Thyroid gland (tissue), 4 donors: ENCODE data around the gene TSPAN33. TPM values are rescaled to one million over a fixed set of nuclear protein-coding genes. Genes with fewer than 3 reads are reported as not detected.

Source experiments
- DNase-seq, 2 donors: peaks; one replicate each; pipeline ENCODE4 v3.0.0-alpha.2; 2019
- H3K27ac ChIP-seq, 3 donors: fragments of 200-600 bp; sonication (generic); 1 replicate in 2 of 3; 2 replicates in 1 of 3; pipeline ENCODE4 v1.5.1; 2016 to 2019; ENCODE audit warnings: mild to moderate bottlenecking in 1 of 3, moderate library complexity in 1 of 3
- H3K27me3 ChIP-seq: fragments of 200-600 bp; sonication (generic); one replicate; pipeline ENCODE4 v1.5.1; 2019
- H3K36me3 ChIP-seq, 2 donors: fragments of 200-600 bp; sonication (generic); one replicate each; pipeline ENCODE4 v1.5.1; 2016 to 2019
- H3K4me1 ChIP-seq, 2 donors: fragments of 200-600 bp; sonication (generic); one replicate each; pipeline ENCODE4 v1.5.1; 2017 to 2019
- H3K4me3 ChIP-seq, 3 donors: fragments of 200-600 bp; sonication (generic); replicated peaks in 1 of 3; 1 replicate in 2 of 3; 2 replicates in 1 of 3; pipeline ENCODE4 v1.5.1; 2016; ENCODE audit warnings: mild to moderate bottlenecking in 1 of 3
- H3K9me3 ChIP-seq: fragments of 200-600 bp; sonication (generic); one replicate; pipeline ENCODE4 v1.5.1; 2017
- POLR2A ChIP-seq, 2 donors: fragments of 450-650 bp; IDR thresholded peaks; one replicate each; pipeline ENCODE4 v1.6.1; 2017; ENCODE audit warnings: antibody characterized with exemption in 2 of 2, mild to moderate bottlenecking in 2 of 2, moderate library complexity in 1 of 2
- WGBS, 2 donors: methylation state at CpG; one replicate each; pipeline ENCODE4 v1.1.5; 2017; 5-methylcytosine and 5-hydroxymethylcytosine counted together
- intact Hi-C: fragments of 100-400 bp; cut with DNase I; formaldehyde crosslinking; loops from one replicate; pipeline ENCODE4 v1.15.1; 2023
- total RNA-seq, 4 donors: library from RNA; depleted of rRNA; stranded (reverse); fragments of >200 nt; gene quantifications; one replicate each; pipeline ENCODE4 v1.2.3, GENCODE V29; 2016
- TF ChIP-seq, protein P1 (sequence below), 6 experiments: fragments of 200-600 bp in 3 of 6; fragments of 450-650 bp in 3 of 6; sonication (generic) in 3 of 6; IDR thresholded peaks; one replicate each; pipeline ENCODE4 v1.5.1; 2016 to 2019; ENCODE audit warnings: antibody characterized with exemption in 6 of 6, mild to moderate bottlenecking in 2 of 6, inconsistent platforms in 1 of 6, moderate library complexity in 1 of 6

The TSPAN33 gene
- total RNA-seq, 4 donors from 2014 or later = 5.0 to 20.4 (median 10.4) TPM

DNA sequence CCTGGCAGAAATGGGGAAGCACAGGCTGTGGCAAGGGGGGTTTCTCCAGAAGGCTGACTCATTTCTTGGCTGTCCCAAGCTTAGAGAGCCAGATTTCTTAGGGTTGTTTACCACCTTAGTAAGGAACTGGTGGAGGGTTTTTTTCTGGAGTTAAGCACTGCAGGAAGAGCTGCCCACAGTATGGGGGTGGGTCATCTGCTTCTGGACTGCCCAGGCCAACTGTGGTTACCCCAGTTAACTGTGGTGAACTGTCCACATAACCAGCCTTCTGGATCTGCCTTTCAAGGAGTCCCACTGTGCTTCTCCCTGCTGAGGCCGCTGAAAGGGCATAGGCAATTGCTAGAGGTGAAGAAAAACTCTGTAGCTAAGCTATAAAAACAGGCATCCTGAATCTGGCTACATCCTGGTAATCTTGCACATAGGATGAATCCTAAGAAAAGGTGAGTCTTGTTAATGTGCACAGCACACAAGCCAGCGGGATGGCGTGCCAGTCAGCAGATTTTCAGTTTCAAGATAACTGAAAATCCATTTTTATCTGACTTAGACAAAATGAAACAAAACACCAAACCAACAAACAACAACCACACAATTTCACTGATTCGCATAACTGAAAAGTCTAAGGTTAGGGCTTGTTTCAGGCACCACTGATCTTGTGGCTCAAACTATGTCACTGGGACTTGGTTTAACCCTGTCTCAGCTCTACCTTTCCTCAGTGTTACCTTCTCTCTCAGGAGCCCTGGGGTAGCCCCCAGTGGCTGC, 21.6 kb upstream of the TSPAN33 start:
- WGBS, 2 donors = 77 to 87% methylated on average over 4 of the region's 4 CpGs
- H3K4me1 ChIP-seq = peaks cover 0 to 6% of the 10 kb centered on the region in 2 donors
- H3K27me3 ChIP-seq = no peaks in the 10 kb centered on the region
- no peak overlapping the region for H3K27ac ChIP-seq
- no peak overlapping the region for H3K4me3 ChIP-seq
- TF ChIP-seq, protein P1, sequence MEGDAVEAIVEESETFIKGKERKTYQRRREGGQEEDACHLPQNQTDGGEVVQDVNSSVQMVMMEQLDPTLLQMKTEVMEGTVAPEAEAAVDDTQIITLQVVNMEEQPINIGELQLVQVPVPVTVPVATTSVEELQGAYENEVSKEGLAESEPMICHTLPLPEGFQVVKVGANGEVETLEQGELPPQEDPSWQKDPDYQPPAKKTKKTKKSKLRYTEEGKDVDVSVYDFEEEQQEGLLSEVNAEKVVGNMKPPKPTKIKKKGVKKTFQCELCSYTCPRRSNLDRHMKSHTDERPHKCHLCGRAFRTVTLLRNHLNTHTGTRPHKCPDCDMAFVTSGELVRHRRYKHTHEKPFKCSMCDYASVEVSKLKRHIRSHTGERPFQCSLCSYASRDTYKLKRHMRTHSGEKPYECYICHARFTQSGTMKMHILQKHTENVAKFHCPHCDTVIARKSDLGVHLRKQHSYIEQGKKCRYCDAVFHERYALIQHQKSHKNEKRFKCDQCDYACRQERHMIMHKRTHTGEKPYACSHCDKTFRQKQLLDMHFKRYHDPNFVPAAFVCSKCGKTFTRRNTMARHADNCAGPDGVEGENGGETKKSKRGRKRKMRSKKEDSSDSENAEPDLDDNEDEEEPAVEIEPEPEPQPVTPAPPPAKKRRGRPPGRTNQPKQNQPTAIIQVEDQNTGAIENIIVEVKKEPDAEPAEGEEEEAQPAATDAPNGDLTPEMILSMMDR (IDR thresholded peaks at IDR 0.05) = no peak
- TF ChIP-seq POLR2A (IDR thresholded peaks at IDR 0.05) = no peak
- H3K36me3 ChIP-seq = no peaks in the 10 kb centered on the region
- H3K9me3 ChIP-seq = no peaks in the 10 kb centered on the region
- DNase-seq = no peak
- intact Hi-C loops = no loop called here

DNA sequence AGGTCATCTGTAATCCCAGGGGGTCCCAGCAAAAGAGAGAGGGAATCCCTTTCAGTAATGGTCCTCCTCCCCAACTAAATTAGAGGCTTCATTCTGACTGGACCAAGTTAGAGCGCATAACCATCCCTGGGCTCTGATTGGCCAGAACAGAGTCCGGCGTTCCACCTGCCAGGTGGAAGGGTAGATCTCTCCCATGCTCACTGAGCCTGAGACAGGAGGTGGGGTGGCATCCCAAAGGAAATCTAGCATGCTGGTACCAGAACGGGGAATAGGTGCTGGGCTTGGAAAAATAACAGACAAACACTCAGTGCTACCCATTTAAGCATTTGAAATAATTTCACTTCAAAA, 21.0 kb upstream of the TSPAN33 start:
- H3K36me3 ChIP-seq = no peaks in the 10 kb centered on the region
- H3K27me3 ChIP-seq = no peaks in the 10 kb centered on the region
- no peaks in the 10 kb centered on the region for H3K9me3 ChIP-seq
- no peak overlapping the region for H3K27ac ChIP-seq
- intact Hi-C loops = no loop called here
- H3K4me1 ChIP-seq = peaks cover 0 to 6% of the 10 kb centered on the region in 2 donors
- H3K4me3 ChIP-seq = no peak overlapping the region
- DNase-seq = no peak
- TF ChIP-seq POLR2A (IDR thresholded peaks at IDR 0.05) = no peak
- TF ChIP-seq, protein P1 (IDR thresholded peaks at IDR 0.05) = no peak
- 94 to 96% methylated on average over 4 of the region's 4 CpGs for WGBS, 2 donors

DNA sequence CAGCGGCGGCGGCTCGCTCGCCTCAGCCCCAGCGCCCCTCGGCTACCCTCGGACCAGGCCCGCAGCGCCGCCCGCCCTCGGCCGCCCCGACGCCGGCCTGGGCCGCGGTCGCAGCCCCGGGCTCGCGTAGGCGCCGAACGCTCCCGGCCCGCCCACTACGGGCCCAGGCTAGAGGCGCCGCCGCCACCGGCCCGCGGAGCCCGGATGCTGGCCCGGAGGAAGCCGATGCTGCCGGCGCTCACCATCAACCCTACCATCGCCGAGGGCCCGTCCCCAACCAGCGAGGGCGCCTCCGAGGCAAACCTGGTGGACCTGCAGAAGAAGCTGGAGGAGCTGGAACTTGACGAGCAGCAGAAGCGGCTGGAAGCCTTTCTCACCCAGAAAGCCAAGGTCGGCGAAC, 18.2 kb upstream of the TSPAN33 start:
- Histone ChIP-seq H3K27me3 (no peaks in the 10 kb centered on the region), H3K9me3 (no peaks in the 10 kb centered on the region), H3K4me3 (no peak overlapping the region), H3K4me1 (peaks cover 0 to 6% of the 10 kb centered on the region in 2 donors), H3K36me3 (no peaks in the 10 kb centered on the region), H3K27ac (no peak overlapping the region)
- DNase-seq = no peak
- intact Hi-C loops = no loop called here
- TF ChIP-seq, protein P1 (IDR thresholded peaks at IDR 0.05) = no peak
- TF ChIP-seq POLR2A (IDR thresholded peaks at IDR 0.05) = no peak
- 52 to 63% methylated on average over 15 to 30 of the region's 50 CpGs for WGBS, 2 donors

DNA sequence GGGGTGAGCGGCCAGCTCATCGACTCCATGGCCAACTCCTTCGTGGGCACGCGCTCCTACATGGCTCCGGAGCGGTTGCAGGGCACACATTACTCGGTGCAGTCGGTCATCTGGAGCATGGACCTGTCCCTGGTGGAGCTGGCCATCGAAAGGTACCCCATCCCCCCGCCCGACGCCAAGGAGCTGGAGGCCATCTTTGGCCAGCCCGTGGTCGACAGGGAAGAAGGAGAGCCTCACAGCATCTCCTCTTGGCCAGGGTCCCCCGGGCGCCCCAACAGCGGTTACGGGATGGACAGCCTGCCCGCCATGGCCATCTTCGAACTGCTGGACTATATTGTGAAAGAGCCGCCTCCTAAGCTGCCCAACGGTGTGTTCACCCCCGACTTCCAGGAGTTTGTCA, 17.4 kb upstream of the TSPAN33 start:
- no peak for DNase-seq

DNA sequence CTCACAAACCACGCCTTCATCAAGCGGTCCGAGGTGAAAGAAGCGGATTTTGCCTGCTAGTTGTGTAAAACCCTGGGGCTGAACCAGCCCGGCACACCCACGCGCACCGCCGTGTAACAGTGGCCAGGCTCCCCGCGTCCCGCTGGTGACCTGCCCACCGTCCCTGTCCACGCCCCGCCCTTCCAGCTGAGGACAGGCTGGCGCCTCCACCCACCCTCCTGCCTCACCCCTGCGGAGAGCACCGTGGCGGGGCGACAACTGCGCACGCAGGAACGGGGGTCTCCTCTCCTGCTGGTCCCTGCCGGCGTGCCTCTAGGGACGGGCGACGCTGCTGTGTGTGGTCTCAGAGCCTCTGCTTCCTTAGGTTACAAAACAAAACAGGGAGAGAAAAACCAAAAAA, 16.9 kb upstream of the TSPAN33 start:
- Histone ChIP-seq H3K4me1 (peaks cover 0 to 4% of the 10 kb centered on the region in 2 donors), H3K27me3 (no peaks in the 10 kb centered on the region), H3K9me3 (no peaks in the 10 kb centered on the region), H3K27ac (no peak overlapping the region), H3K4me3 (no peak overlapping the region), H3K36me3 (no peaks in the 10 kb centered on the region)
- TF ChIP-seq, protein P1 (IDR thresholded peaks at IDR 0.05) = no peak
- TF ChIP-seq POLR2A (IDR thresholded peaks at IDR 0.05) = no peak
- DNase-seq = no peak
- WGBS, 2 donors = 96 to 98% methylated on average over 25 to 28 of the region's 28 CpGs
- intact Hi-C loops = no loop called here

More for the DNA sequence above, 17.4 kb upstream of the TSPAN33 start:
- Histone ChIP-seq H3K4me1 (peaks cover 0 to 6% of the 10 kb centered on the region in 2 donors), H3K9me3 (no peaks in the 10 kb centered on the region), H3K27me3 (no peaks in the 10 kb centered on the region), H3K27ac (no peak overlapping the region), H3K4me3 (no peak overlapping the region), H3K36me3 (no peaks in the 10 kb centered on the region)
- WGBS, 2 donors = 95 to 98% methylated on average over 7 to 19 of the region's 24 CpGs
- TF ChIP-seq, protein P1 (IDR thresholded peaks at IDR 0.05) = no peak
- no peak for TF ChIP-seq POLR2A (IDR thresholded peaks at IDR 0.05)
- intact Hi-C loops = no loop called here
